ENCODE results near the gene KAT5.
A peak's percentile ranks its signal among the peaks of the same experiment; 100 is the strongest.
"Not testable (repeated sequence)": the region's sequence is repeated elsewhere in the genome, so short reads cannot be mapped to it uniquely, and the experiment has no call there.

The KAT5 gene
- 83.0 to 90.1 reads per million in 2 donors for total RNA-seq

DNA sequence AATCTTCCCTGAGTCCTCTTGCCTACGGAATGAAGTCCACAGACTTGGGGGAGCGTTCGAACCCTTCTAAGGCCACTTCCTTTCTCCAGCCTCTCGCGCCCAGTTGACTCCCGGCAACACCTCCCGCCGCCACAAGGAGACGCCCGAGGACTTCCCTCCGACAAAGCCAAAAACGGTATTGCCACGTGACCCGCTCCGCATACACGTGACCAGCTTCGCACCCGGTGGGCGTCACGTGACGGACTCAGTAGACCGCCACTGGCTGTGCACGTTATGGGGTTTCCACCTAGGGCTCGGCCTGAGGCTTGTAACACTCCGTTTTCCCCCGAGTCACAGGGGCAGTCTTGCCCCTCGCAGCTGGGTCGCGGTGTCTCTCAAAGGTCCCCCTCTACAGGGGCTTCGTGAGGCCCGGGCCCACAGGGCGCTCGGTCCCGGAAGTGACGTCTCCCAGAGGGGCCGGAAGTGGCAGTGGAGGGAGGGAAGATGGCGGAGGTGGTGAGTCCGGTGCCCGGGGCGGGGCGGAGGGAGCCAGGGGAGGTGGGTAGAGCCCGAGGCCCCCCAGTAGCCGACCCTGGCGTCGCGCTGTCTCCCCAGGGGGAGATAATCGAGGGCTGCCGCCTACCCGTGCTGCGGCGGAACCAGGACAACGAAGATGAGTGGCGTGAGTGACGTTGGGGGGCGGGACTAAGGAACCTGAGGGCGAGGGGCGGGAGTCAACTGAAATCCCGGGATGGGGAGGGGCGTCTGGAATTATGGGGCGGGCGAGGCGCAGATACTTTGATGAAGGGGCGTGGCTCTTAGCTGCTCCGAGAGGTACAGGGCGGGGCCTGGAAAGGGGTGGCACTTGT is at the start of gene KAT5:
TSS of gene KAT5 (plus strand) at position 468 of the 848 bp plus-strand sequence. CDS start at position 484, 16 bp downstream.
- peak; percentile 96 for DNase-seq

GRCh38 chr11:65662799-65663638 is 49.0 kb upstream of the KAT5 start, which contains the start of gene RELA:
RELA (minus strand) TSS chr11:65662916; CDS start chr11:65662832, 84 bp downstream.
- peak; percentile 84 for DNase-seq

- DNase-seq: no peak
These were observed 48.3 kb upstream of the KAT5 start for GRCh38 chr11:65663639-65664200.

GRCh38 chr11:65672180-65672860 is 39.7 kb upstream of the KAT5 start:
- DNase-seq: no peak

GRCh38 chr11:65672982-65673381 is 39.1 kb upstream of the KAT5 start:
- DNase-seq: no peak

DNA sequence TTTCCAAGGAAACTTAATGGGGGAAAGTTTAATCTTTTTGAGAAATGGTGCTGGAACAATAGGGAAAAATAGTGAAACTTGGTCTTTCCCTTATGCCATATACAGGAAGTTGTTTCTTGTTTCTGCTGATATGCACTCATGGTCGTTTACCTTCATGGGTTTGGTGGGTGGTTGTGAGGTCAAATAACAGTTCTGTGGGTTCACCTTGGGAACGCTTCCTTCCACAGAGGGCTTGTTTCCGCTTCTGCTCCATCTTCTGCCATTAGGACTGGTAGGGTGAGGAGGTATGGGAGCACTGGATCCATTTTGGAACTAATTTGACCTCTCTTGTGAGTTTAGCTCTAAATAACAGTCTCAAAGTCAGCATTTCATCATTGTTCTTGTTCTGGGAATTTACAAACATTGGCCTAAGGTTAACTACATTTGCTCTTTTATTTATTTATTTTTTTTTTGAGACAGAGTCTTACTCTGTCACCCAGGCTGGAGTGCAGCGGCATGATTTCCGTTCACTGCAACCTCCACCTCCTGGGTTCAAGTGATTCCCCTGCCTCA is 31.8 kb upstream of the KAT5 start:
- DNase-seq: no peak

DNA sequence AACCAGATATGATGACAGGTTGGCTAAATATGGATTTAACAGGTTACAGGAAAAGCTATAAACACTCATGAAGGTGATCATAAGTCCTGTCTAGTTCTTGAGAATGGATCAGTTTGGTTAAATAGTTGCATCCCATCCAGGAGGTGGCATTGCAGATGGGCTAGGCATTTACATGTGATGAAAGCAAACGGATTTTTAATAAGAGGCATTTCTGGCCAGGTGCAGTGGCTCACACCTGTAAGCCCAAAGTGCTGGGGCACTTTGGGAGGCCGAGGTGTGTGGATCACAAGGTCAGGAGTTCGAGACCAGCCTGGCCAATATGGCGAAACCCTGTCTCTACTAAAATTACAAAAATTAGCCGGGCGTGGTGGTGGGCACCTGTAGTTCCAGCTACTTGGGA is 28.6 kb upstream of the KAT5 start:
- not testable (repeated sequence) for DNase-seq

GRCh38 chr11:65685981-65686380 is 26.1 kb upstream of the KAT5 start:
- DNase-seq: no peak

DNA sequence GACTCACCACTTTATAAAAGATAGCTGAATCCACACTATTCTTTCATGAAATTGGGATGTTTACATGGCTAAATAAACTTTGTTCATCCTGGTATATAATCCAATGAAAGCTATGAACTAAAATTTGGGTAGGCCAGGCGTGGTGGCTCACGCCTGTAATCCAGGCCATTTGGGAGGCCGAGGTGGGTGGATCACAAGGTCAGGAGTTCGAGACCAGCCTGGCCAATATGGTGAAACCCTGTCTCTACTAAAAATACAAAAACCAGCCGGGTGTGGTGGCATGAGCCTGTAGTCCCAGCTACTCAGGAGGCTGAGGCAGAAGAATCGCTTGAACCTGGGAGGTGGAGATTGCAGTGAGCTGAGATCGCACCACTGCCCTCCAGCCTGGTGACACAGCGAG is 20.2 kb upstream of the KAT5 start:
- not testable (repeated sequence) for DNase-seq

GRCh38 chr11:65692367-65692766 is 19.7 kb upstream of the KAT5 start:
- no peak for DNase-seq

DNA sequence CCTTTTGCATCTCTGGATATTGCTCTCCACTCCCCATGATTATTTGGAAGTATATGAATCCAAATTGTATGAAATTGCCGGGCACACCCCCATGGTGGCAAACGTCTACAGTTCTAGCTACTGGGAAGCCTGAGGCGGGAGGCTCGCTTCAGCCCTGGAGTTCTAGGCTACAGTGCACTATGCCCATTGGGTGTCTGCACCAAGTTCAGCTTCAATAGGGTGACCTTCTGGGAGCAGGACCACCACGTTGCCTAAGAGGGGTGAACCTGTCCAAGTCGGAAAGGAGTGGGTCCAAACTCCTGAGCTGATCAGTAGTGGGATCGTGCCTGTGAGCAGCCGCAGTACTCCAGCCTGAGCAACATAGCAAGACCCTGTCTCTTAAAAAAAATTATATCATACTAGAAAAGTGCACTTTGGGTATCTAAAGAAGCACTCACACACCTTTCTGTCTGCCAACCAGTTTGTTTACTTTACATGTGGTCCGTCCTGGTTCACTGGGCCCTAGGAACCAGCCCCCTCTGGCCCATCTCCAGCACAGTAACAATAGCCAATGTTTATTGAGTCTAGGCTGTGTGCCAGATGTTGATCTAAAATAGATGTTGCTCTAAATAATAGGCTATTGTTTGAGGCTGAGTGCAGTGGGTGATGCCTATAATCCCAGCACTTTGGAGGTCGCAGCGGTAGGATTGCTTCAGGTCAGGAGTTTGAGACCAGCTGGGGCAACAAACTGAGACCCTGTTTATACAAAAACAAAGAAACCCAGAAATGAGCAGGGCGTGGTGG is 16.4 kb upstream of the KAT5 start:
- DNase-seq: no peak

DNA sequence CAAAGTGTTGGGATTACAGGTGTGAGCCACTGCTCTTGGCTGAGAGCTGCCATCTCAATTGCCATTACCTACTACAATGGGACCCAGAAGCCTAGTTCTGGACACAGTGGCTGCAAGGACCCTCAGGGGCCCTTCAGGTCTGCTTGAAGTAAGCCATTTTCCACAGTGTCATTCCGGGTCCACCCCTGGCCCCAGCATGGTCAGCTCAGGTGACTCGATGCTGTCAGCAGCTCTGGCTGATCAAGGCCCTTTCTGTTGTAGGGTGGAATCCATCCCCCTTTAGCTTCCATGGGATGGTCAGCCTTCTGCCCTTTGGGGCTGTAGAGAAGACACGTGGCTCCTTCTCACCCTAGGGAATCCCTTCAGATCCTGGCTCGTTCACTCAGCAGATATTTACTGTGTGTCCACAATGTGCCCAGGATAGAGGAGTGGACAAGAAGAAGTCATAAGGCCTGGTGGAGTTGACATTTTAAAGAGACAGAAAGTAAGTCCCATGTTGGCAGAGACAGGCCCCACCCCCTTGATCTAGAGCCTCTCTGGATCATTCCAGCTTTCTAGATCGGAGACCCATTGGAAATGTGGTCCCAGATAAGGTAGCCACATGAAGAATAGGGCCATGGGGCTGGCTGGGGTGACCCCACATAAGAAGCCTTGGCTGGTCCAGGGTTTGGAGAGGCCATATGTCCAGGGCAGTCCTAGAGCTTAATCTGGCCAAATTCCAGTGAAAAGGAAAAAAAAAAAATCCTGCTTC is 15.1 kb upstream of the KAT5 start:
- no peak for DNase-seq

- no peak for DNase-seq
These were observed 13.8 kb upstream of the KAT5 start for GRCh38 chr11:65698205-65698604.

DNA sequence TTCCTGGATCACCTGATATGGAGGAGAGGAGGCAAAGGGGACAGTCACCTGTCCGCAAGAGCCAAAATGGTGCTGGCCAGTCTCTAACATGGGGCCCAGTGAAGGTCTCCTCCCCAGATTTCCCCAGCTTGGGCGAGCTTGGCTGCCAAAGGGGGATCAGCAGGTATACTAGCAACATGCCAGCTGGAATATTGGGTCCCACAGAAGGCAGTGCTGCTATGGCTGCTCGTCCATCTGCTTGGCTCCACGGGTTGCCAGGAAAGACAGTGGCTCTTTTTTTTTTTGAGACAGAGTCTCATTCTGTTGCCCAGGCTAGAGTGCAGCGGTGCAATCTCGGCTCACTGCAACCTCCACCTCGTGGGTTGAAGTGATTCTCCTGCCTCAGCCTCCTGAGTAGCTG is 12.7 kb upstream of the KAT5 start:
- no peak for DNase-seq

- DNase-seq: no peak
These were observed 11.7 kb upstream of the KAT5 start for GRCh38 chr11:65700399-65700798.

DNA sequence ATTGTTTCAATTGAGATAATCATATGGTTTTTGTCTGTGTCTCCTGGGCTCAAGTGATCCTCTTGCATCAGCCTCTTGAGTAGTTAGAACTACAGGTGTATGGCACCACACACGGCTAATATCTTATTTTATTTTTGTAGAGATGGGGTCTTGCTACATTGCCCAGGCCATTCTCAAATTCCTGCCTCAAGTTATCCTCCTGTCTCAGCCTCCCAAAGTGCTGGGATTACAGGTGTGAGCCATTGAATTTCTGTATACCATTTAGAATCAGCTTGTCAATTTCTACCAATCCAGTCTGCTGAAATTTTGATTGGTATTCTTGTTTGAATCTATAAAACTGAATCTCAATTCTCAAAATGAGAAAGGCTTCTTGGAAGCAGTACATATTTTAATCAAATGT is 10.4 kb upstream of the KAT5 start:
- no peak for DNase-seq

- no peak for DNase-seq
These were observed 8.2 kb upstream of the KAT5 start for GRCh38 chr11:65703846-65704245.

DNA sequence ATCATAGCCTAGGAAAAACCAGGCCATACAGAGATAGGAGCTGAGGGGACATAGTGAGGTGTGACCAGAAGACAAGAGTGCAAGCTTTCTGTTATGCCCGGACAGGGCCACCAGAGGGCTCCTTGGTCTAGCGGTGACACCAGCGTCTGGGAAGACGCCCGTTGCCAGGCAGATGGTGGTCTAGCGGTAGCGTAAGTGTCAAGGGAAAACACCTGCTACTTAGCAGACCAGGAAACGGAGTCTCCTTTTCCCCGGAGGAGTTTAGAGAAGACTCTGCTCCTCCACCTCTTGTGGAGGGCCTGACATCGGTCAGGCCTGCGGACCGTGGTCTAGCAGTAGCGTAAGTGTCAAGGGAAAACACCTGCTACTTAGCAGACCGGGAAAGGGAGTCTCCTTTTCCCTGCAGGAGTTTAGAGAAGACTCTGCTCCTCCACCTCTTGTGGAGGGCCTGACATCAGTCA is 5.7 kb upstream of the KAT5 start:
- DNase-seq: peak; percentile 55

- not testable (repeated sequence) for DNase-seq
These were observed 5.0 kb upstream of the KAT5 start for GRCh38 chr11:65707002-65707401.

DNA sequence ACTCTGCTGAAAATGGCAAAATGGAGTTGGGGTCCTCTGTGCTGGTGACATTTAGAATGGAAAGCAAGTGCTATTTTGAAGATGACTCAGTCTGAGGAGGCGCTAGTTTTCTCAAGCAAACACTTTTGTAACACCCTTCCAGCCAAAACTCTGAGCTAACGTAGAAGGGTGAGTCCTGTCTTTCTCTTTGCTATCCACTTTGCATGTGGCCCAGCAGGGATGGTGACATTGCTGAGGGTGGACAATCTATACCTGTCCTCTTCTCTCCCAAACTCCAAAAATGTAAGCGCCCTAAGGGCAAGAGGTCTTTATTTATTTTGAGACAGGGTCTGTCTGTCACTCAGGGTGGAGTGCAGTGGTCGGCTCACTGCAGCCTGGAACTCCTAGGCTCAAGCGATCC is 3.6 kb upstream of the KAT5 start:
- DNase-seq: no peak

- DNase-seq: no peak
These were observed 2.4 kb upstream of the KAT5 start for GRCh38 chr11:65709661-65710060.

All from T-helper 9 cell (primary cell).